ENCODE data around the gene CRYBG1.
A peak's percentile ranks its signal among the peaks of the same experiment; 100 is the strongest.
"Not testable (repeated sequence)": the region's sequence is repeated elsewhere in the genome, so short reads cannot be mapped to it uniquely, and the experiment has no call there.

CRYBG1 gene

DNA sequence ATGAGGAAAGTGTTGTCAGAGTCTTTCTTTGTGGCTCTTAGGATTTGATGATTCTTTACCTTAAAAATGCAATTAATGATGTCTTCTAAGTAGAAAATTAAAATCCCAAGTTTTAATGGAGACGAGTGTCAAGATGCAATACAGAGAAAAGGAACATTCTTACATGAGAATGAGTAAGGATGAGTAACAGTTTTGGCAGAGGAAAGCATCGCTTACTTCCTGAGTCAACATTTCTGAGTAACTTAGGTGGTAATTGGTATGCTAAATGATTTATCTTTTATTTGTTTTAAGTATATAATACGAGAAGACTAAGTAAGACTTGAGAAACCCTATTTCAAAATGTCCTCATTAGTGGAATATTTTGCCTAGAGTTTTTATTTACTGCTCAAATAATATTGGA, 167.5 kb downstream of the CRYBG1 start:
- DNase-seq (ENCODE audit: low read depth in 2 of 2), result no peak

DNA sequence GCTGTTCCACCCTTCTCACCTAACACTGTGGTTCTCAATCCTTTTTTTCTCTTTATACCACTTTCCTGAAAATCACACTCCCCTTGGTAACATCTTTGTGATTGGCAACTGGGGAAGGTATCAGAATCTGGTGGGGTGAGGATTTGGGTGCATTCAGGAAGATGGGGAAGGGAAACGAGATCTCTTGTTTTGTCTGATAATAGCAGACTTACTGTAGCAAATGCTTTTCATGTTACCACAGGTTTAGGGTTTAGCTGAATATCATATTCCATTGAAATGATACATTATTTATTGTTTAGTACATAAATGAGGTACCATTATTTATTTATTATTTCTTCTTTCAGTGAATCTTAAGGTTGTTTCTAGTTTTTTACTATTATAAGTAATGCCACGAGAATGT, 168.0 kb downstream of the CRYBG1 start:
- no peak for DNase-seq (ENCODE audit: low read depth in 2 of 2)

DNA sequence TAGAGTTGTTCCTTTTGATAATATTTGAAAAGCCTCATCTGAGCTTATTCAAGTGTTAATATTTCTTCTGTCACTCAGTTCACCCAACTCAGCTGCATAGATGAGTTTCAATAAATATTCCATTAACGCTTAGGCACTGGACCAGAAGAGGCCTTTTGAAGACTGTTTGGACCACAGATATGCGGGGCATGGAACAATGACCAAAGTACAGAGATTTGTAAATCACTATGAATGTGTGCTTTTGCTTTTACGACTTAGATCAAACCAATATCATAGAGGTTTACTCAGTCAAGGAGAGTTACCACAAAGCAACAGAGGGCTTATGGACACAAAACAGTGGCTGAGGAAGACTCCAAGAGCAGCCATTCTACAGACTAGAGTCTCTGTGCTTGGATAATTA, 168.9 kb downstream of the CRYBG1 start:
- DNase-seq (ENCODE audit: low read depth in 2 of 2), result no peak

DNA sequence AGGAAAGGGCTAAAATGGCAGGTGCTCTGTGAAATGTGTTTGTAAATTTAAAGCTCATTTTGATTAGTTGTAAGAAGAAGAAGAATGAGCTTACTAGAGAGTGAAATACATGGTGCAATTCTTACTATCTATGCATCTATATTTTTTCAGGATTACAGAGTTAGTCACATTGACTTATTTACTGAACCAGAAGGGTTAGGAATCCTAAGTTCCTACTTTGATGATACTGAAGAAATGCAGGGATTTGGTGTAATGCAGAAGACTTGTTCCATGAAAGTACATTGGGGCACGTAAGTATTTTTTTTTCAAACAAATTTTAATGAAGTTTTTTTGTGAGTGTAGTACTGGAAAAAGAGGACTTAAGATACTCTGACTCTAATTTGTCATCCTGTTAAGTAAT, 169.5 kb downstream of the CRYBG1 start:
- DNase-seq (ENCODE audit: low read depth in 2 of 2), result no peak

DNA sequence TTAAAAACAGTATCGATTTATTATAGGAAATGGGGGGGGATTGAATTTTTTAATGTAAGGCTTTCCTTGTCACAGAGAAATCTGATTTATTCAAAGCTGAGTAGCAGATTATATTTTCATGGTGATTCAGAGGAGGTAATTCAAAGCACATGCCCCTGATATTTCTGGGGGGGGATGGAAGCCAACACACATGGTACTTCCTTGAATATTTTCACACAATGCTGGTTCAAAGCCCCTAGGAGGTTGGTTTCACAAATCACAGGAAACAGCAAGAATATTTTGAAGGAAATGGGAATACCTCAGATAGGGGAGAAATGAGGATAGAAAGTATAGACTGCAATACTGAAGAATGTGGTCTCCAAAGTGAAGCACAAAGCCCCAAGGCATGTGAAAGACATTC, 170.0 kb downstream of the CRYBG1 start:
- DNase-seq (ENCODE audit: low read depth in 2 of 2), result no peak

DNA sequence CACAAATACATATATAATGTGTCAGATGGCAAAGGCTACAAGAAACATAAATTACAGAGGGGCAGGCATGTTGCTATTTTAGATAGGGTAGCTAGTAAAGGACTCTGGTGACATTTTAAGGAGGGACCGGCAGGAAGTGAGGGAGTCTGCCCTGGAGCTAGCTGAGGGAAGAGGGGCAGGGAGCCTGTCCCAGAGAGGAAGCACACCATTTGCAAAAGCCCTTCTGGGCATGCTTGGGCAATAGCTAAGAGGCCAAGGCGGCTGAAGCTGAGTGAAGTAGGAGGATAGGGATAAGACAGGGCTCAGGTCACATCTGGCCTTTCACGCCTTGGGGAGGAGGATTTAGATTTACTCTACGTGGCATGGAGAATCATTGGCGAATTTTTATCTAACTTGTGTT, 172.5 kb downstream of the CRYBG1 start:
- no peak for DNase-seq (ENCODE audit: low read depth in 2 of 2)

DNA sequence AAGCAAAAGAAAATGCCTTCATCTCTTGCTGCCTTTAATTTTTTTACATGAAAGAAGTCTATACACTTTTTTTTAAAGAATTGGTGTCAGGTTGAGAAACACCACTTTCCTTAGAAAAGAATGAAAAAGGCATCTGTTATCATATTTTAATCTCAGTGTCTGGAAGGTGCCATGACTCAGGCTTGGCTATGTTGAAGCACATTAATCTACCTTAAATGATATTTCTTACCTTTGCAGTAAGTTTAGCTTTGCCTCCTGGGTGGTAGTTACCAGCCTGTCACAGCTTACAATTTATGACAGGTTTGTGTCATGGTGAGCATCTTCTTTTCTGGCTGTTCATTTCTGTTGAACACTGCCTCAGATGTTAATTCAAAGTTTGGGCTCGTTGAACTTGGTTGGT, 173.5 kb downstream of the CRYBG1 start:
- DNase-seq (ENCODE audit: low read depth in 2 of 2), result no peak

DNA sequence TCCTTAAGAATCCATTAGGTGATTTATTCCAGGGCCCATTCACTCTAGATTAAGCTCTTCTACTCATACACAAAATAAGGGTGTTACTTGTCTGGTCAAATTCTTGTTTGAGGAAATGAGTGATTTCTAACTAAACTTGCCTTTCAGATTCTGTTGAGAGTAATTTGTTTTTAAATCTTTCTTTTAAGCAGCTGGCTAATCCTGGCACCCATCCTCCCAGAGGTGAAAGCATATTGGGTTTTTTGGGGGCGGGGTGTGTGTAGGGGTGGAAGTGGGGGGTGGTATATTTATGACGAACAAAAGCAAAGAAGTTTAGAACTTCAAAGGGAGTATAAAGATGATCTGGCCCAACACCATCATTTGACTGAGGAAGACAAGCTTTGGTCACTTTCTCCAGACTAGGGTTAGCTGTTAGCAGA, 174.1 kb downstream of the CRYBG1 start:
- peak in 1 of 2 donors; percentile 68 for DNase-seq (ENCODE audit: low read depth in 2 of 2)

DNA sequence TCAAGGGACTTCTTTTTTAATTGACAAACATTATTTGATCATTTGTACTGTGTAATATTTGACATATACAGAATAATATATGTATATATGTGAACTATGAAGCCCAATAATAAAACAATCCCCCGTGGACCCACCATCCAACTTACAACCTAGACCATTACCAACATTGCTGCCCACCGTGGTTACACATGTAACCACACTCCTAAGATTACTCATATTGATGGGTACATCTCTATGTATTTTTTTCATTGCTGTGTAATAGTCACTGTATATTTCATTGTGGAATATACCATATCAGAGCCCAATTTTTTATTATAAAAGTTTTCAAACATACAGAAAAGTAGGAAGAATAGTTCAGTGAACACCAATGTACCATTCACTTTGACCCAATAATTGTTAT, 174.5 kb downstream of the CRYBG1 start:
- no peak for DNase-seq (ENCODE audit: low read depth in 2 of 2)

DNA sequence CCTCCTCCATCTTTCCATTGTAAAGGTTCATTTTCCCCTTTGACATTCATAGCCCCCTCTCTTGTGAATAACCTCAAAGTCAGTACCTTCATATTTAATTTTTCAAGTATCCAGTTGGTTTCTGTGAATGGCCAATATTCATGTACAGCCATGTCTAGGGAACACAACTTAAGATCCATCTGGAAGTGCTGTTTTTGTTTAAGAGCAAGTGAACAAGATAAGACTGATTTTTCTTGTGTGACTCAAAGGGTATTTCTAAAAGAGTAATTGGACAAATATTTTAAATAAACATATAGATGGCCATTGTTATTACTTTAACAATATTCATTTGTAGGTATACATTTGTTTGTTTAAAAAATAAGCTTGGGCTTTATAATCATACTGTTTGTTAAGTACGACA, 175.8 kb downstream of the CRYBG1 start:
- DNase-seq (ENCODE audit: low read depth in 2 of 2), result no peak

DNA sequence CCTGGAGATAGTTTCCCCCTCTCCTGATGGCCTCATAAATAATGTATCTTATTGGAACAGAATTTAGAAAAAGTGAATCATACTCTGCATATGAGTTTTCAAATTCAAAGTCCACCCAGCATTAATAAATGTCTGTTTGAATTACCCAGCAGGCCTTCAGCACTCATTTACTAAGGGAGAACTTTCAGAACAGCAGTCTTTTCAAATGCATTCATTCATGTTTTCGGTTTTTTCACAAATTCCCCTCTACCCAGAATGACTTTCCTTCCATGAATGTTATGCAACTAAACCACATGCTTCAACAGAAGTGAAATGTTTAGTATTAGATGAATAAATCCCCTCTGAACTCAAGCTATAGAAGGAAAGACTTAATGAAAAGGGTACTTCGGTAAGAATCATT, 176.3 kb downstream of the CRYBG1 start:
- DNase-seq (ENCODE audit: low read depth in 2 of 2), result no peak

DNA sequence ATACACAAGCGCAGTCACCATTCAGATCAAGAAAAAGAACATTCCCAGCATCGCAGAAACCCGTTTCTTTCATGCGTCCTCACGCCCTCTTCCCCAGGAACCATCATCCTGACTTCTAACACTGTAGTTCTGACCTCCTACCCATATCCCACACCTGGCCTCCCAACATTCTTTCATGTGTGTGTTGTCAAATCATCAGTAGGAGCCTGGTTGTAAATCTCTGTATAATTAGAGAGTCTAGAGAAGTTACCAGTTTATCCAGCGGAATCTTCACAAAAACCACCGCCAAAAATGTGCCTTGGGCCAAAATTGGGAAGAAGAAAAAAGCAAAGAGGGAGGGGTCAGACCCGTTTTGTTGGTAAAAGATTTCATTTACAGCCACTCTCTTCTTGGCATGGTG, 177.1 kb downstream of the CRYBG1 start:
- no peak for DNase-seq (ENCODE audit: low read depth in 2 of 2)

DNA sequence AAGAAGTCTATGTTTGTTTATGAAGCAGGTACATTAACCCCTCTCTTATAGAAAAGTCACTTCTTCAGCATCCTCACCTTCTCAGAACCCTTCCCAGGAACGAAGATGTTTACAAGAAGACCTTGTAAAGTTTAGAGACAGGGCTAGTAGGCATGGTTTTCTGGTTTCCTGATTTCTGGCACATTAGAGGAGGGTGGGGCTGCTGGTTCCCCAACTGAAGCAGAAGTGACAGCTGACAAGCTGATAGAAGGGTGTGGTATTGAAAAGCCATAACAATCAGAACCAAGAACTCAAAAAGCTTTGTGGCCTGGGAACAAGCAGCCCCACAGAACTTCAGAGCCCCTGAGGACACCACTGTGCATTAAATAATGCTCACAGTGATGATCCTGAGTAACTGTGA, 177.6 kb downstream of the CRYBG1 start:
- no peak for DNase-seq (ENCODE audit: low read depth in 2 of 2)

DNA sequence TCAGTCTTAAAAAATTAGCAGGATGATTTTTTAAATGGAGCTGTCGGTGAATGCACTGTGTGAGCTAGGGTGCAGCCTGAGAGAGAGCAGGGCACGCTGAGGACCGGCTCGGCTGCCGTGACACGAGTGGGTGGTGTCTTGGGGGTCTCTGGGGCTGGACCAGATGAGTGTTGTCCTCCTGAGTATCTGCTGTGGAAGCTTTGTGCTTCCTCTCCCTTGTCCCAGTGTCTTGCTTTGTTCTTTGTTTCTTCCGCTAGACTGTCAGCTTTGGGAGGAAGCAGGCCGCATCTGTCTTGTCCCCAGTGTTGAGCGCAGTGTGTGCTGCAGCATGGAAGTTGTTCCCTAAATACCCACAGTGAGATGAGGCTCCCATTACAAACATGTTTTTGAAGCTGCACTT, 179.4 kb downstream of the CRYBG1 start:
- no peak for DNase-seq (ENCODE audit: low read depth in 2 of 2)

DNA sequence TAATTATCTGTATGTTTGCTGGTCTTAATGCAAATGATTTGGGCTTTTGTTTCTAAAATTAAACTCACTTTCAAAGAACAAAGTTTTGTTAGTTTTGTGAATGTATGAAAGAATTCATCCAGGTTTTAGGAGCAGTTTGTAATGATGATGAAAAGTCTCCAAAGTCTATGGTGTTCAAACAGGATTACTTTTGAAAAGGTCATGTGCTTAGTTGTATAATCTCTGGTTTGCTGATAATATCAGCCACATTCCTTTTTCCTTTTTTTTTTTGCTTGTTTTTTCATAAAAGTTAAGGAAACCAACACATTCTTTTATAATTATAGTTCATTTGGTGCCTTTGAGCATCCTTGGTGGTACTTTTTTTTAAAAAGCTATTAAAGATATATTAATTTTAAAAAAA, 179.9 kb downstream of the CRYBG1 start:
- no peak for DNase-seq (ENCODE audit: low read depth in 2 of 2)

DNA sequence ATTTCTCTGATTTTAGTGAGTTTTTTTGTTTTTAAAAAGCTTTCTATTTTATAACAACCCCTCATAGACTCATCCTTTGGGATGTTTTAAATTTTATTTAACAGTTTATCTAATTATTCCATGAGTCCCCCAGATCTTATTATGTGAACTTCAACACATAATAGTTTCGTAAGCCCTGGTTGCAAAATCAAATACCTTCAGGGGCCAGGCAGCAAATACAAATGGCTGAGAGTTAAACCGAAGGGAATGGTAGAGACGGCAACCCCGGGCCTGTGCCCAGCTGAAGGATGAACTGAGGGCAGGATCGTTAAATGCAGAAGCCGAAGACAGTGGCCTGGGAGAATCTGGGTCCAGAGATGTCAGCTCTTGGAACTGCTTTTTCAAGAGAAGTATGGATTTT, 180.4 kb downstream of the CRYBG1 start:
- DNase-seq (ENCODE audit: low read depth in 2 of 2), result no peak

DNA sequence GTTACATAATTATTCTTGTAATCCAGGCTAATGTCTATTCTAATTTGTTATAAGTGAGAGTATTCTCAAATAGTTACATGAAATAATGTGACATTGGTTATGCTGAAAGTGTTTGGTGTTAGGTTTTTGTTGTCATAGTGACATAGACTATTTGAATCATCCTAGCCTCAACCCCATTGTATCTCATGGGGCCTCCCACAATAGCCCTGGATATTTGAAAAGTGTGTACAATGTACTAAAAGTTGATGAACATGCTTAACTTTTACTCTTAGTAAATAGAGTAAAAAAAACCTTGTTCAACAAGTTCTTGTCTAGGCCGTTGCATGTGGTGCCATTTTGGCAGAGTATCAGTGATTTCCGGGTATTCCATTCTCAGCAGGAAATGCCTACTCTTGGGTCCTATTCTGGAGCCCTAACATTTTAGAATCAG, 185.8 kb downstream of the CRYBG1 start:
- no peak for DNase-seq (ENCODE audit: low read depth in 2 of 2)

DNA sequence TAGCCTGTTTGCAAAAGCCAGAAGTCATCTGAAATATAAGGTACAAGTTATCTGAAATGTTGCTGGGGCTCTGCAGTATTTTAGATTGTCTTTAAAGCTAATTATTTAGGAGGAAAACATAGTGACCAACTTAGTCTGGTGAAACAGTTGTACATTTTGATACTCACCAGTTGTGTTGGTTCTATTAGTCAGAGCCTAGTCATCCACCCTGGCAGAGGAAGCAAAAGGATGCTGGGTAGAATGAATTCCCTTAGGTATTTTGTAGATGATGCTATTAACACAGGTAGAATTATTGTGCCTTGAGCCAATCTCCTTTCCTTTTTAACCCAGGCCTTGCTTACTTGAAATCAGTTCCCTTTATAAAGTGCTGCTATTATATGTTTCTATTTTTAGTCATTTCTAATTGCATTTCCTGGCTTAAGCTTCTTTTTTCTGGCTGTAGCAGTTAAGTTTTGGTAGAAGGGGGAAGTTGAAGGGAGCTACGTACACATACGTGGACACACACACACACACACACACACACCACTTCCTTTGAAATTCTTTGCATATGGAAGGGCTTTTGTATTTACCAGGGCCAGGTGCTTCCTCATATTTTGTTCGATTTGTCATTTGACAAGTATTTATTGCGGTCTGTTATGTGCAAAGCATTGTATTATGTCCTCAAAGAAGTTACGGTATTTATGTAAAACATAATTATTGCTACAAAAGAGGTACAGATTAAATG, 186.3 kb downstream of the CRYBG1 start:
- no peak for DNase-seq (ENCODE audit: low read depth in 2 of 2)

DNA sequence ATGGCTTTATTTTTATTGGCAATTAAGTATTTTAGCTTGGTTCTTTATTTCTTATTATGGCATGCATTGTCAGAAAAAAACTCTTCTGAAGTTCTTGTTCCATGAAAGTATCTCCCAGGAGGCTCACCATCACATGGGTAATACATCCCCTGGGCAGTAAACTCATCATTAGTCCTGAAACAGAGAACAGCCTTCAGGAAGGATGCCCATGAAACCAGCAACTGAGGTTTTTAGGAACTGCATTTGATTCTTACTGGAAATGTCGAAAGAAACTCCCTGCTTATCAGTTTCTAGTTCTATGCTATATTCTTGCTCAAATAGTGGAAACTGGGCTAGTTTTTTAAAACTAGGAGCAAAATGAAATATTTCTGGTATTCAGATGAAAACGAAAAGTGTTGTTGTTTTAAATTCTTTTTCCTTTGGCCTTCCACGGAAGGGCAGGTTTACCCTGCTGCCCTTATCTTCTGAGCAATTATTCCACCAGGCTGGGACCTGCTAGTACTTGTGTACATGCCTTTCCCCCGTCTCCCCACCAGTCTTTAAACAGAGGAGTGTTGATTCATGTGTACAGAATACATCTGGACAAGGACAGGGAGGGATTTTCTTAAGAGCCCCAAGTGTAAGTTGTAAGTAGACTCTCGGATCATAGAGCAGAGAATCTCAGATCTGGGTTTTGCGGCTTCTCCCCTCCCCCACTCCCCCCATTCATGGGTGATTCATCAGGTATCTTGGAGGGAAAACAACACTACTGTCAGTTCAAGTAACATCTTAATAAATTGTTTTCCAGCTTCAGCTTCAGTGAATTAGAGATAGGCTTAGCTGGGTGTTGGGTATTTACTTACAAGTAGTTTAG, 187.3 kb downstream of the CRYBG1 start:
- no peak for DNase-seq (ENCODE audit: low read depth in 2 of 2)

DNA sequence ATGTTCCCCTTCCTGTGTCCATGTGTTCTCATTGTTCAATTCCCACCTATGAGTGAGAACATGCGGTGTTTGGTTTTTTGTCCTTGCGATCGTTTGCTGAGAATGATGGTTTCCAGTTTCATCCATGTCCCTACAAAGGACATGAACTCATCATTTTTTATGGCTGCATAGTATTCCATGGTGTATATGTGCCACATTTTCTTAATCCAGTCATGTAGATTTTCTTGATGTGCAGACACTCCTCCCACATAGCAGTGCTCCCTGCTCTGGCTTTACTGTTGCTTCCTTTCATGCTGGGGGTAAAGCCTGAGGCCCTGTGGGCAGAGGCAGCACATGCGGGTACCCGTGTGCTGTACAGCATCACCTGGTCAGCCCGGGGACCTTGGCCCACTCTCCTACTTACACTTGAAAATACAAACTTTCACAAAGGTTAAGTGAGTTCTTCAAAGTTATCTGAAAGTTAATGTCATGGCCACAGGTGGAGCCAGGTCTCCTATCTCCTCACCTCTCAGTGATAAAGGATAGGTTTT, 188.5 kb downstream of the CRYBG1 start:
- DNase-seq (ENCODE audit: low read depth in 2 of 2), result not testable (repeated sequence)

DNA sequence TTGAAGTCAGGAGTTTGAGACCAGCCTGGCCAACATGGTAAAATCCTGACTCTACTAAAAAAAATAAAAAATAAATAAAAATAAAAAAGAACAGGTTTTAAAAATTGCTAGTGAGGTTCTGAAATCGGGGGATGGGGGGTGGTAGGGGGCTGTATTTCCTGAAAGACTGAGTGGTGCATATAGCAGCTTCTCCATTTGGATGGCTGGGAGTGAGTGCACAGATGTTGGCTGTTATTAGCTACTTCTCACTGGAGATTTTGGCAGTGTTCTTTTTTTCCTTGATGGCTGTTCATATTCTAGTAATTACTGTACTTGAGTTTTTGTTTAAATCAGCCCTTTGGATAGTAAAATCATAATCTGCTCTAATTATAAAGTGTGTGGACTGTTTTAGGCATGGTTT, 189.0 kb downstream of the CRYBG1 start:
- no peak for DNase-seq (ENCODE audit: low read depth in 2 of 2)

DNA sequence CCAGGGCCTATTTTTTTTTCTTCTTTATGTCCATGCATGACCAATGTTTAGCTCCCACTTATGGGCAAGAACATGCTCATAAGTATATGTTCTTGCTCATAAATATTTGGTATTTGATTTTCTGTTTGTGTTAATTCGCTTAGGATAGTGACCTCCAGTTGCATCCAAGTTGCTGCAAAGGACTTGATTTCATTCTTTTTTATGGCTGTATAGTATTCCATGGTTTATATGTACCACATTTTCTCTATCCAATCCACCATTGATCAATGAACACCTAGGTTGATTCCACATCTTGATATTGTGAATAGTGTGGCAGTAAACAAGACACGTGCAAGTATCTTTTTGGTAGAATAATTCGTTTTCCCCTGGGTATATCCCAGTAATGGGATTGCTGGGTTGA, 190.6 kb downstream of the CRYBG1 start:
- no peak for DNase-seq (ENCODE audit: low read depth in 2 of 2)

DNA sequence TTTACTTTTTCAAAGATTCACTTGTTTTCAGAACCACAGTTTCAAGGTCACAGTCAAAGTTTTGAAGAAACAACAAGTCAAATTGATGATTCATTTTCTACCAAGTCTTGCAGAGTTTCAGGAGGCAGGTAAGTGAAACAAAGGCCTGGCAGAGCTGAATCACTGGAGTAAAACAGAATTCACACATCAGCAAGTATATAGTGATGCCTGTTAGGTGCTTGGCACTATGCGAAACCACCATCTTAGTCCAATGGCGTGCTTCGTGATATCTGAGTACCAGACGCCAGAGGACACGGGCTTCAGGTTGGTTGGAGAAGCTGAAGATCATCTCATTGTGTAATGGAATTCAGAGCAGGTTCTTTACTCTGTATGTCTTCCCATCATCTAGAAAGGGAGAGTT, 192.9 kb downstream of the CRYBG1 start:
- DNase-seq (ENCODE audit: low read depth in 2 of 2), result peak; percentile 27 to 30

Measured in stimulated activated CD4-positive, alpha-beta T cell treated with anti-CD3 and anti-CD28 coated beads, Interleukin-15, amount 100 ng/mL, for 48 hours (primary cell).